ENCODE measurements around the gene TAS1R2.

TAS1R2 gene

DNA sequence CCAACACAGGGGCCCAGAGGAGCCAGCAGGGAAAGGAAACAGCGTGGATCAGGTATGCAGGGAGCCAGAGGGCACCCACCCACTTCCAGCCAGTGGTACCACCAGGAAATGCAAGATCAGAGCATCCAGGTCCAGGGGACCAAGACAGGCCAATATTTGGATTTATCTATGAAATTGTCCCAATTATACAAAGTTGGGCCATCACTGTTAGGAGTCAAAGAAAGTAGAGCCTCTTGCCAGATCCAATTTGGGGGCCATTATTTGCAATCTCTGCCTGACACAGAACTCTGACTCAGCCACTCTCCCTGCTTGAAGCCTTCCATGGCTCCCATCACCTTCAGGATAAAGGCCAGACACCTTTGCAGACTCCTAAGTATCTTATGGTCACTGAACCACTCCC is 21.1 kb upstream of the TAS1R2 start:
- no peak overlapping the region for H3K4me3 ChIP-seq (ENCODE audit: low read depth, low read length)
- WGBS (ENCODE audit: extremely low coverage, insufficient coverage, insufficient read length): no CpG with 5 or more reads among the region's 1 CpG
- H2AK5ac ChIP-seq (ENCODE audit: low read length): no peak overlapping the region
- H4K8ac ChIP-seq (ENCODE audit: low read depth, low read length): no peak overlapping the region
- no peak overlapping the region for H3K9ac ChIP-seq (ENCODE audit: low read length)
- no peak overlapping the region for H2AFZ ChIP-seq (ENCODE audit: insufficient read depth, low read length, poor library complexity)
- no peaks in the 10 kb centered on the region for H3K79me1 ChIP-seq (ENCODE audit: low read length)
- no peak overlapping the region for H2BK120ac ChIP-seq (ENCODE audit: insufficient read depth, low read length, poor library complexity)
- H4K12ac ChIP-seq (ENCODE audit: low read depth, low read length): no peak overlapping the region
- H3K36me3 ChIP-seq (ENCODE audit: control insufficient read depth in 1 of 2, insufficient read depth in 2 of 2, low read length in 2 of 2): peaks cover 66 to 71% of the 10 kb centered on the region in 2 experiments
- H3K27me3 ChIP-seq (ENCODE audit: insufficient read depth, low read length): no peaks in the 10 kb centered on the region
- no peak overlapping the region for H4K91ac ChIP-seq (ENCODE audit: low read depth, low read length)
- DNase-seq: no peak
- H3K9me3 ChIP-seq (ENCODE audit: insufficient read depth, low read depth, low read length): peaks cover 2% of the 10 kb centered on the region
- no peaks in the 10 kb centered on the region for H3K79me2 ChIP-seq (ENCODE audit: control insufficient read depth, insufficient read depth, low read length, poor library complexity)
- no peak overlapping the region for H3K18ac ChIP-seq (ENCODE audit: low read length)
- H3K4ac ChIP-seq (ENCODE audit: low read depth, low read length): no peak overlapping the region
- no peak overlapping the region for H3K14ac ChIP-seq (ENCODE audit: low read length)
- H3K23ac ChIP-seq (ENCODE audit: low read length): no peak overlapping the region
- no peak overlapping the region for H2BK12ac ChIP-seq (ENCODE audit: low read length)
- H3K27ac ChIP-seq (ENCODE audit: low read depth, low read length): no peak overlapping the region
- no peaks in the 10 kb centered on the region for H3K4me1 ChIP-seq (ENCODE audit: control insufficient read depth in 1 of 2, insufficient read depth in 2 of 2, low read length in 2 of 2)
- H3K4me2 ChIP-seq (ENCODE audit: low read length): no peak overlapping the region
- H2BK5ac ChIP-seq (ENCODE audit: low read depth, low read length, poor library complexity): no peak overlapping the region

DNA sequence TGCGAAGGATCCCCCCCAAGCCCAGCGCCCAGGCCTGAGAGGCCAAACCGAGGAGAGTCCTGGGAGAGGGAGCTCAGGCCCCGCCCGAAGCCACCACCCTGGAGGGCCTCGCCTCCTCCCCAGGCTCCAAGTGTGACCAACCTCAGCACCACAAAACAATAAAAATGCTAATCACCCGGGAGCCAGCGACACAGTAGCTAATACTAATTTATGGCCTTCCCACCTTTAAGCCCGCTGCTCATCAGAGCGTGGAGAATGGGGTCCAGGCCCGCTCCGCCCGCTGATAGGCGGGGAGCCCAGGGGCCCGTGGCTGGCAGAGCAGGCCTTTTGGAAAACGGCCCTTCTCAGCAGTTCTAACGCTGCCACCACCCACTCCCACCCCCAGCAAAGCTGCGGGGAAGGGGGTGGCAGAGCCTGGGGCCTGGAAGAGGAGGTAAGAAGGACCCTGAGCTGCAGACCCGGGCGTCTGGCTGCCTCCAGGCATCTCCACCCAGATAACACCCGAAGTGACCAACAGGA is 20.4 kb upstream of the TAS1R2 start:
- no peak overlapping the region for H4K12ac ChIP-seq (ENCODE audit: low read depth, low read length)
- H3K18ac ChIP-seq (ENCODE audit: low read length): no peak overlapping the region
- no peak overlapping the region for H3K4ac ChIP-seq (ENCODE audit: low read depth, low read length)
- no peak overlapping the region for H3K9ac ChIP-seq (ENCODE audit: low read length)
- H3K4me2 ChIP-seq (ENCODE audit: low read length): no peak overlapping the region
- H2BK12ac ChIP-seq (ENCODE audit: low read length): no peak overlapping the region
- no peak overlapping the region for H2BK120ac ChIP-seq (ENCODE audit: insufficient read depth, low read length, poor library complexity)
- H4K91ac ChIP-seq (ENCODE audit: low read depth, low read length): no peak overlapping the region
- no peak overlapping the region for H4K8ac ChIP-seq (ENCODE audit: low read depth, low read length)
- H3K23ac ChIP-seq (ENCODE audit: low read length): no peak overlapping the region
- no peaks in the 10 kb centered on the region for H3K79me1 ChIP-seq (ENCODE audit: low read length)
- no peaks in the 10 kb centered on the region for H3K79me2 ChIP-seq (ENCODE audit: control insufficient read depth, insufficient read depth, low read length, poor library complexity)
- H3K4me3 ChIP-seq (ENCODE audit: low read depth, low read length): no peak overlapping the region
- no CpG with 5 or more reads among the region's 21 CpGs for WGBS (ENCODE audit: extremely low coverage, insufficient coverage, insufficient read length)
- no peaks in the 10 kb centered on the region for H3K27me3 ChIP-seq (ENCODE audit: insufficient read depth, low read length)
- no peak overlapping the region for H2AK5ac ChIP-seq (ENCODE audit: low read length)
- H3K4me1 ChIP-seq (ENCODE audit: control insufficient read depth in 1 of 2, insufficient read depth in 2 of 2, low read length in 2 of 2): no peaks in the 10 kb centered on the region
- DNase-seq: no peak
- H3K27ac ChIP-seq (ENCODE audit: low read depth, low read length): no peak overlapping the region
- peaks cover 2% of the 10 kb centered on the region for H3K9me3 ChIP-seq (ENCODE audit: insufficient read depth, low read depth, low read length)
- peaks cover 64 to 71% of the 10 kb centered on the region in 2 experiments for H3K36me3 ChIP-seq (ENCODE audit: control insufficient read depth in 1 of 2, insufficient read depth in 2 of 2, low read length in 2 of 2)
- no peak overlapping the region for H2AFZ ChIP-seq (ENCODE audit: insufficient read depth, low read length, poor library complexity)
- H3K14ac ChIP-seq (ENCODE audit: low read length): no peak overlapping the region
- no peak overlapping the region for H2BK5ac ChIP-seq (ENCODE audit: low read depth, low read length, poor library complexity)

DNA sequence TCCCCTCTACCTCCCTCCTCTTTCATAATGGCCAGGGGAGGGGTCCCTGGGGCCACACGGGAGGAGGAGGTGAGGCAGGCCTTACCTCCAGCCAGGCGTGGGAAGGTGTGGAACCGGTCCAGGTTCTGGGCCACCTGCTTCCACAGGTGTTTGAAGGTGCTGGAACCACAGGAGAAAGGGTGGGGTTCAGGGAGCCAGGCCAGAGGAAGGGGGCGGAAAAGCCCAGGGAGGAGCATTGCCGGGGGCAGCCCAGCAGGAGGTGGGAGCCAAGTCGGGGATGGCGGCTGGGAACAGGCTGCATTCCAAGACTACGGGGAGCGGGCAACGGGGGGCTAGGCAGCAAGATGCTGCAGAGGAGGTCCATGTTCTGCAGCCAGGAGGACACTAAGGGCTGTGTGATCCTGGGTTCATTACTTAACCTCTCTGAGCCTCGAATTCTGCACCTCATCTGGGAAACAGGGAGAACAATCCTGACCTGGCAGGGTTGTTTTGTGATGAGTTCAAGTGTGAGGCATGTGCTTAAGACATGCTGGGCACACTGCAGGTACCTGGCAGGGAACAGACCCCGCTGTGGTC is 19.8 kb upstream of the TAS1R2 start:
- Histone ChIP-seq H4K12ac (ENCODE audit: low read depth, low read length) (no peak overlapping the region), H2AK5ac (ENCODE audit: low read length) (no peak overlapping the region), H2BK5ac (ENCODE audit: low read depth, low read length, poor library complexity) (no peak overlapping the region), H3K36me3 (ENCODE audit: control insufficient read depth in 1 of 2, insufficient read depth in 2 of 2, low read length in 2 of 2) (peaks cover 66 to 74% of the 10 kb centered on the region in 2 experiments), H3K23ac (ENCODE audit: low read length) (no peak overlapping the region), H3K9me3 (ENCODE audit: insufficient read depth, low read depth, low read length) (peaks cover 2% of the 10 kb centered on the region), H3K4me2 (ENCODE audit: low read length) (no peak overlapping the region), H2BK120ac (ENCODE audit: insufficient read depth, low read length, poor library complexity) (no peak overlapping the region), H3K9ac (ENCODE audit: low read length) (no peak overlapping the region), H3K79me2 (ENCODE audit: control insufficient read depth, insufficient read depth, low read length, poor library complexity) (no peaks in the 10 kb centered on the region), H4K8ac (ENCODE audit: low read depth, low read length) (no peak overlapping the region), H3K4ac (ENCODE audit: low read depth, low read length) (no peak overlapping the region), H3K18ac (ENCODE audit: low read length) (no peak overlapping the region), H3K4me1 (ENCODE audit: control insufficient read depth in 1 of 2, insufficient read depth in 2 of 2, low read length in 2 of 2) (no peaks in the 10 kb centered on the region), H3K79me1 (ENCODE audit: low read length) (no peaks in the 10 kb centered on the region), H3K14ac (ENCODE audit: low read length) (no peak overlapping the region), H3K4me3 (ENCODE audit: low read depth, low read length) (no peak overlapping the region), H2AFZ (ENCODE audit: insufficient read depth, low read length, poor library complexity) (no peak overlapping the region), H4K91ac (ENCODE audit: low read depth, low read length) (no peak overlapping the region), H3K27me3 (ENCODE audit: insufficient read depth, low read length) (no peaks in the 10 kb centered on the region), H2BK12ac (ENCODE audit: low read length) (no peak overlapping the region), H3K27ac (ENCODE audit: low read depth, low read length) (no peak overlapping the region)
- DNase-seq: no peak
- WGBS (ENCODE audit: extremely low coverage, insufficient coverage, insufficient read length): no CpG with 5 or more reads among the region's 12 CpGs

DNA sequence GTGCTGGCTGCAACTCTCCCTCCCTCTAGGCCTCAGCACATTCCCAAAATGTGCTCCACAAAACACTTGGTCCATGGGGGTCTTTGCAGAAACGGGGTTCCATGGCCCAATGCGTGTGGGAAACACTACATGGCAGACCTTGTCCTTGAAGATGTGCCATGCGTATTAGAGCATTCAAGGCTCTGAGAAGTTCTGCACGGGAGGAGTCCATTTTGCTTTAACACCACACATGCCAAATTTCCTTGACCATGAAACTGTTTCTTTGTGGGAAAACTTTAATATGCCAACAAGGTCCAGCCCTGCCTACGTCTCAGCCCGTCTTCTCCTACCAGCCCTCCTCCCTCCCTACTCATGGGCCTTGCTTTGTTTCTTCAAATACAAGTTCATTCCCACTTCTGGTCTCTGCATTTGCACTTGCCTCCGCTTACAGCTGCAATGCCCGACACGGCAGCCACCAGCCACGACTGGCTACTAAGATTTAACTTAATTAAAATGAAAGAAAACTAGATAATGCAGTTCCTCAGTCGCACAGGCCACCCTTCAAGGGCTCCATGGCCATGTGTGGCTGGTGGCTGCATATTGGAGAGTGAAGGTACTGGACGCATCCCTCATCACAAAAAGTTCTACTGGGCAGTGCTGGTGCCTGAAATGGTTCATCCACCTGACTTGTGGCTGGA is 19.2 kb upstream of the TAS1R2 start:
- Histone ChIP-seq H3K27ac (ENCODE audit: low read depth, low read length) (no peak overlapping the region), H3K23ac (ENCODE audit: low read length) (no peak overlapping the region), H3K79me1 (ENCODE audit: low read length) (no peaks in the 10 kb centered on the region), H2AFZ (ENCODE audit: insufficient read depth, low read length, poor library complexity) (no peak overlapping the region), H3K4ac (ENCODE audit: low read depth, low read length) (no peak overlapping the region), H4K91ac (ENCODE audit: low read depth, low read length) (no peak overlapping the region), H3K27me3 (ENCODE audit: insufficient read depth, low read length) (no peaks in the 10 kb centered on the region), H2BK120ac (ENCODE audit: insufficient read depth, low read length, poor library complexity) (no peak overlapping the region), H3K79me2 (ENCODE audit: control insufficient read depth, insufficient read depth, low read length, poor library complexity) (no peaks in the 10 kb centered on the region), H3K4me3 (ENCODE audit: low read depth, low read length) (no peak overlapping the region), H4K12ac (ENCODE audit: low read depth, low read length) (no peak overlapping the region), H3K18ac (ENCODE audit: low read length) (no peak overlapping the region), H4K8ac (ENCODE audit: low read depth, low read length) (no peak overlapping the region), H3K4me2 (ENCODE audit: low read length) (no peak overlapping the region), H3K9me3 (ENCODE audit: insufficient read depth, low read depth, low read length) (peaks cover 2% of the 10 kb centered on the region), H3K36me3 (ENCODE audit: control insufficient read depth in 1 of 2, insufficient read depth in 2 of 2, low read length in 2 of 2) (peaks cover 68 to 77% of the 10 kb centered on the region in 2 experiments), H3K9ac (ENCODE audit: low read length) (no peak overlapping the region), H2AK5ac (ENCODE audit: low read length) (no peak overlapping the region), H2BK12ac (ENCODE audit: low read length) (no peak overlapping the region), H2BK5ac (ENCODE audit: low read depth, low read length, poor library complexity) (no peak overlapping the region), H3K14ac (ENCODE audit: low read length) (no peak overlapping the region), H3K4me1 (ENCODE audit: control insufficient read depth in 1 of 2, insufficient read depth in 2 of 2, low read length in 2 of 2) (no peaks in the 10 kb centered on the region)
- DNase-seq: no peak
- no CpG with 5 or more reads among the region's 12 CpGs for WGBS (ENCODE audit: extremely low coverage, insufficient coverage, insufficient read length)
